NCI-H1092 (cell line): ENCODE data around the gene CARNS1.
"Not testable (repeated sequence)": the region's sequence is repeated elsewhere in the genome, so short reads cannot be mapped to it uniquely, and the experiment has no call there.

Experiments
- DNase-seq: peaks from one replicate; lab custom pipeline; 2025; lab: John Stamatoyannopoulos, UW

CARNS1 gene

DNA sequence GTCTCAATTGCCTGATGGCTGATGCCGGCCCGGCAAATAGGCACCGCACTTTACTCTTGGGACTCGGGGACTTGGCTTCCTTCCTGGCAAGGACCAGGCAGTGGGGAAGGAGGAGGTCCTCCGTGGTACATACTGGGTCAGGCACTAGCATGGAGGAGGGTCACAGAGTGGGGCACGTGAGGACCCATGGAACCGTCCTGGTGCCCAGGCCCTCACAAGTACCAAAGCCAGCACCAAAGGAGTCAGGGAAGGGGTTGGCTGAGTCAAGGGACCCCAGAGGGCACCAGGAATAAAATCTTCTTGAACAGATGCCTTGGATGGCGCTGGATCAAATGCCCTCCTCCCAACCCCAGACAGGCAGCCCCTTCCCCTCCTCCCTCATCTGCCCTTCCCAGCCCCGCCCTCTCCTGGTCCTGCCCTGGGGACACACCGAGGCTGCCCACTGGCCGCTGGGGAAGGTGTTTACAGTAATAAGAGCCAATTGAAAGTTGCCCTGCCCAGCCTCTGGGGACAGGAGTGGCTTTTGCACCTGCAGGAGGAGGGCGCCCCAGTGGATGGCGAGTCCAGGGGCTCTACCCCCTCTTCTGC, 5.6 kb upstream of the CARNS1 start:
- DNase-seq = no peak

- DNase-seq = no peak
Measured at GRCh38 chr11:67410369-67410831, 5.1 kb upstream of the CARNS1 start.

DNA sequence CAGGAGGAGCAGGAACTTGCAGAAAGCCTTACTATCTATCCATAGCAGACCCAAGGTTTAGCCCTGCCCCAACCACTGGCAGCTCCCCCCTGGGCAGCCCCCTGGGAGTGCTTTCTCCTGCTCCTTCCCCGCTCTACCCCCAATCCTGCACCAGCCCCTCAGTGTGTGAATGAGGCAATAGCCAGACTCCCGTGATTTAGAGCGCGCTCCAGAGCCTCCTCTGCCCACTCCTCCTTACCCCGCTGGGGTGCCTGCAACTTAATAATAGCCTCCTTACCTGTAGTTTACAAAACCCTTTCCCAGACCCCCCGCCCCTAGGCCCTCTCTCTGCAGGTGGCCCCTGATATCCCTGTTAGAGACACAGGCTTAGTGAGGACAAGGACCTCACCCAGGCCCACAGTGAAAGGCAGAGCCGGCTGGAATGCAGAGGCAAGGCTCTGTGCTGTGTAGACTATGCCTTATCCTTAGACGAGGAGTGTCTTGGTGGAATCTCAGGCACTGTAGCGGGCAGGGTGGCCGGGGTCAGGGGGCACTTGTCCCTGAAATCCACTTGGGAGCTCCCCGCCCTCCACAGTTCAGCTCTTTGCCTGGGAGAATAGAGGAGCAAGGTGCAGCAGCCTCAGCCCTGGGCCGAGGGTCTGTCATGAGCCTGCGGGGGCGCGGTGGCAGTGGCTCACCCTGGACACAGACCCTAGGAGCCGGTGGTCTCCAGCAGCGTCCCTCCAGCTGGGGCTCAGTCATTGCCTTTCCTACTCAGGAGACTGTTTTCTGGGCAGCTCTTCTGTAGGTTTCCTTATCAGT, 4.3 kb upstream of the CARNS1 start:
- no peak for DNase-seq

- no peak for DNase-seq
Measured at GRCh38 chr11:67411785-67412152, 3.7 kb upstream of the CARNS1 start.

DNA sequence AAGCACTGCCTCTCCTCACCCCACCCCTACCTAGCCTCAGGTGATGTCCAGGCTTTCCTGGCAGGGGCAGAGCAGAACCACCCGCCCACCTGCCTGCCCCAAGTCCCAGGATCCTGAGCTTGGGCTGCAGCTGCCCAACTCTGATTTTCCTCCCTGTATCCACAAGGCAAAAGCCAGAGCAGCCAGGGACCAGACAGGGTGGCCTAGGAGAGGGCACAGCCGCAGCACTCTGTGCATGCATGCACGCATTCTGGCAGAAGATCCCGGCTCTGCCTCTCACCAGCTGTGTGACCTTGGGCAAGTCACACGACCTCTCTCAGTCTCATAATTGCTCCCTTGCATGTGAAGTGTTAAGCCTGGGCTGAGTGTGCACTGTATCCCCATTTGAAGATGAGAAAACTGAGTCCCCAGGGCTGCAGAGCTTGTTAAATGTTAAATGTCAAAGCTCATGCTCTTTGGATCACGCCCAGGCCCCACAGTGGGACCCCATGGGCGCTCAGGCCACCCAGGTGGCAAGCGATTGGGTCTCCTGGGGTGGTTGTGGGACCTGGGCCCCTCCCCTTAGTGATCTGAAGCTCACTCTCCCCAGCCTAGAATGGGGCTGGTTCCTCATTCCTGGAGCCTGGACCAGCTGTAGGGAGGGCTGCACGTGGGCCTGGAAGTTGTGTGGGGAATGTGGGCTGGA, 2.8 kb upstream of the CARNS1 start:
- DNase-seq = no peak

DNA sequence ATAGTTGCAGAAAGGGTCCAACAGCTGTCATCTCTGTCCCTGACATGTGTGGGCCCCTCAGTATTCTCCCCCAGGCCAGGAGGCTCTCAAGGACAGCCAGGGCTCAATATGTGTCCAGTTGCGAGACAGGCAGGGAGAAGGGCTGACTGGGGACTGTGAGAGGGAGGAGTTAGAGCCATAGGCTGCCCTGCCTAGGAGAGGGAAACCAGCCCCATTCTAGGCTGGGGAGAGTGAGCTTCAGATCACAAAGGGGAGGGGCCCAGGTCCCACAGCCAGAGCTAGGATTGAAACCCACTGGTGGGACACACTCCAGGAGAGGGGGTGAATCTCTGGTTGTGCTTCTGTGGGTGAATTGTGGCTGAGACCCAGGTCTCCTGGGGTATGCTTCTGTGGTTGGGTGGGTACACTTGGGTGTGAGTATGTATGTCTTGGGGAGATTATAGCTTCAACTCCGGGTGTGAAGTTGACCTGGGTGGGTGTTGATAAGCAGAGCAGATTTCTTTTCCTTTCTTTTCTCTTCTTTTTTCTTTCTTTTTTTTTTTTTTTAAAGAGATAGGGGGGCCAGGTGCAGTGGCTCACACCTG, 2.1 kb upstream of the CARNS1 start:
- DNase-seq = no peak

DNA sequence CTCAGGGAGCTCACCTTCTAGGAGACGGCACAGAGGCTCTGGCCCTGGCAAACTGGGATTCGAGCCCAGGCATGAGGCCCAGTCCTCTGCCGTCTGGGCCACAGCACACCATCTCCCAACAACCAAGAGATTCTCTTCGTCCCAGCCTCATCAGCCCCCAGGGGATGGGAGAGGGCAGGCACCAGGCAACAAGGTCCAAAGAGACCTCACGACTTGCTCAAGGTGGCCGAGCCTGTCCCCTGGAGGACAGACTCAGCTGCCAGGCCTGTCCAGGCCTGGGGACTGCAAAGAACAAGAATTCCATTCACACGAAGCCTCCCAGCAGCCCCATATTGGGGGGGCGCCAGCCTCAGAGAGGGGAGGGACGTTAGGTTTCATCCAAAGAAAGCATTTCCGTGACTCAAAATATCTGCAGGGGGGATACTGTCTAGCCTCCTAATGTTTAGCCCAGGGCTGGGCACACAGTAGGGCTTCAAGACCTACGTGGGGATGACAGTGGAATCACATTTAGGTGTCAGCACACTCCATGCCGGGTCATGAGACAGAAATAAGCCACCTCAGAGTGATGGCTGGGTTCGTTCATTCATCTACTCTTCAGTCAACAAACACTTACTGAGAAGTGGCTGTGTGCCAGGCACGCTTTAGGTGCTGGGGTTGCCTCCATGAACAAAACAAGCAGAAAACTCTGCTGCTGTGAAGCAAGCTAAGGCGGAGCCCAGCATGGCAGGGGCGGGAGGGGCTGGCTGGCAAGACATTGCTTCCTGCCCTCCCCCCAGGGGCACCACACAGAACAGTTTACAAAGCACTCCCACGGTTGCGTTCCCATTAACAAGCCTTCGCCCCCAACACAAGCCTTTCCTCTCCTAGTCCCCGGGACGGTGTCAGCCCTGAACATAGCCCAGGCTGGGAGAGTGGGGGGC, 1.2 kb downstream of the CARNS1 start:
- no peak for DNase-seq

DNA sequence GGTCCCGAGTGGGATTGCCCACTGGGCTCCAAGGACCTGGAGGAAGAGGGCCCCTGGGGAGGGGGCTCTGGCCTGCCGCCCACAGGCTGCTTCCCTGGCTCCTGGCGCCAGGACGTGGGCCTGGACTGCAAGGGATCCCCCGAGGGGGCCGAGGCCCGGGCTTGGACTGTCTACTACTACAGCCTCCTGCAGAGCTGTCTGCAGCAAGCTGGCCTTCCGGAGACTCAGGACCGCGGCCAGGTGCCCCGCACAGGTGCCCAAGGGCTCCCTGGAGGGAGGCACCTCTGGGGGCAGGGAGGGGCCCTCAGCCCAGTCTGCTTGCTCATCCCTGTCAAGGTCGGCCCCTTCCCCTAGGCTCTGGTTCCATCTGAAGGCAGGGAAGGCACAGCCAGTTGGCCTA, 1.9 kb downstream of the CARNS1 start:
- DNase-seq = no peak

- DNase-seq = no peak
Measured at GRCh38 chr11:67418476-67419281, 3.2 kb downstream of the CARNS1 start.

- DNase-seq = no peak
Measured at GRCh38 chr11:67419325-67420049, 4.0 kb downstream of the CARNS1 start.

GRCh38 chr11:67420147-67420645, 4.7 kb downstream of the CARNS1 start:
- DNase-seq = no peak

DNA sequence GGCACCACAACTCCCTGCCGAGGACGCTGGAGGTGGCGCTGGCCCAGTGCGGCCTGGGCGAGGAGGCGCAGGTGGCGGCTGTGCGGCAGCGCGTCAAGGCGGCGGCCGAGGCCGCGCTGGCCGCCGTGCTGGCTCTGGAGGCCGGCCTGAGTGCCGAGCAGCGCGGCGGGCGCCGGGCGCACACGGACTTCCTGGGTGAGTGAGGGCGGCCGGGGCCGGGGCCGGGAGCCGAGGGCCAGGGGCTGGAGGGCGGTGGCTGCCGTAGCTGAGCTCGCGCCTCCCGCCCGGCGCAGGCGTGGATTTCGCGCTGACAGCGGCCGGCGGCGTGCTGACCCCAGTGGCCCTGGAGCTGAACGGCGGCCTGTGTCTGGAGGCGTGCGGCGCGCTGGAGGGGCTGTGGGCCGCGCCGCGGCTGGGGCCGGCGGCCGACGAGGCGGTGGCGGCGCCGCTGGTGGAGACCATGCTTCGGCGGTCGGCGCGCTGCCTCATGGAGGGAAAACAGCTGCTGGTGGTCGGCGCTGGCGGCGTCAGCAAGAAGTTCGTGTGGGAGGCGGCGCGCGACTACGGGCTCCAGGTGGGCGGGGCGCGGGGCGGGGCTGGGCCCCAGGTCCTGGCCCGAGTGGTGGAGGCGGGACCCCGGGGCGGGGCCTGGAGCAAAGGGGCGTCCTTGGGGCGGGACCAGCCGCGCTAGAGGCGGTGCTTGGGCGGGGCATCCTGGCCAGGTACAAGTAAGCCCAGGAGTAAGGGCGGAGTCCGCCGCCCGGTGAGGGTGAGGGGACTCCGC, 5.4 kb downstream of the CARNS1 start:
- peak; percentile 91 for DNase-seq

DNA sequence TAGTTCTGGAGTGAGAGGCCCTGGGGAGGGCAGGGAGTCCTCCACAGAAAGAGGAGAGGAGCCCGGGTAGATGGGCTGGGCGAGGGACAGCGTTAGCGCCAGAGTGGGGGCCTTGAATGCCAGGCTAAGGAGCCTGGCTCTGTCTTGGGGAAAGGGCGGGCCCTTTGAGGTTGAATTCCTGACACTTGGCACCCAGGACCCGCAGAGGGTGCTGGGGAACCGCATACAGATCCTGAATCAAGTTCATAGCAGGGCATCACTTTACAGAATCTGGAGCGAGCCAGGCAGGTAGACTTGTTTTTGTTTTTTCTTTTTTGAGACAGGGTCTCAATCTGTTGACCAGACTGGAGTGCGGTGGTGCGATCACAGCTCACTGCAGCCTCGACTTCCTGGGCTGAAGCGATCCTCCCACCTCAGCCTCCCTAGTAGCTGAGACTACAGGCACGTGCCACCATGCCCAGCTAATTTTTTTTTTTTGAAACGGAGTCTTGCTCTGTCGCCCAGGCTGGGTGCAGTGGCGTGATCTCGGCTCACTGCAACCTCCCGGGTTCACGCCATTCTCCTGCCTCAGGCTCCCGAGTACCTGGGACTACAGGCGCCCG, 6.1 kb downstream of the CARNS1 start:
- DNase-seq = no peak

- DNase-seq = no peak
Measured at GRCh38 chr11:67422891-67423290, 7.4 kb downstream of the CARNS1 start.

GRCh38 chr11:67423466-67423865, 8.0 kb downstream of the CARNS1 start:
- no peak for DNase-seq

- no peak for DNase-seq
Measured at GRCh38 chr11:67423891-67424613, 8.6 kb downstream of the CARNS1 start.

DNA sequence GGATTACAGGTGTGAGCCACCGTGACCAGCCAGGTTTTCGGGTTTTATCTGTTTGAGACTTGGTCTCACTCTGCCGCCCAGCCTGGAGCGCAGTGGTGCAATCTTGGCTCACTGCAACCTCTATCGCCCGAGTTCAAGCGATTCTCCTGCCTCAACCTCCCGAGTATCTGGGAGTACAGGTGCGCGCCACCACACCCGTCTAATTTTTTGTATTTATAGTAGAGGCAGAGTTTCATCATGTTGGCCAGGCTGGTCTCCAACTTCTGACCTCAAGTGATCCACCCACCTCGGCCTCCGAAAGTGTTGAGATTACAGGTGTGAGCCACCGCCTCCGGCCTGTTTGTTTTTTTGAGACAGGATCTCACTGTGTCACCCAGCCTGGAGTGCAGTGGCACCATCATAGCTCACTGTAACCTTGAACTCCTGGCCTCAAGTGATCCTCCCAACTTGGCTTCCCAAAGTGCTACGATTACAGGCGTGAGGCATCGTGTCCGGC, 11.9 kb downstream of the CARNS1 start:
- not testable (repeated sequence) for DNase-seq
